Activated naive CD8-positive, alpha-beta T cell treated with anti-CD3 and anti-CD28 coated beads for 36 hours (primary cell): Measurements from ENCODE around the gene MTX2. TPM values are rescaled to one million over a fixed set of nuclear protein-coding genes. Genes with fewer than 3 reads are reported as not detected.
A peak's percentile ranks its signal among the peaks of the same experiment; 100 is the strongest.

Experiments used
- DNase-seq: peaks from one replicate; pipeline ENCODE4 v3.0.0; 2021
- H3K27ac Mint-ChIP-seq: one replicate; pipeline ENCODE4 v1.8.0; 2022; ENCODE audit warnings: mild to moderate bottlenecking, moderate library complexity, mixed read lengths
- H3K27me3 Mint-ChIP-seq: one replicate; pipeline ENCODE4 v1.8.0; 2022; ENCODE audit warnings: mild to moderate bottlenecking, mixed read lengths
- H3K36me3 Mint-ChIP-seq: one replicate; pipeline ENCODE4 v1.8.0; 2021; ENCODE audit warnings: mild to moderate bottlenecking, mixed read lengths
- H3K4me1 Mint-ChIP-seq: one replicate; pipeline ENCODE4 v1.8.0; 2021; ENCODE audit warnings: mixed read lengths
- H3K4me3 Mint-ChIP-seq: one replicate; pipeline ENCODE4 v1.8.0; 2022; ENCODE audit warnings: mild to moderate bottlenecking, moderate library complexity, mixed read lengths
- H3K9me3 Mint-ChIP-seq: one replicate; pipeline ENCODE4 v1.8.0; 2022; ENCODE audit warnings: mixed read lengths
- total RNA-seq, 2 experiments: library from RNA; stranded (reverse); gene quantifications; one replicate each; pipeline ENCODE4 v1.2.3, GENCODE V29; 2021

MTX2 gene
- total RNA-seq: 10 to 100 TPM; 28.8 to 30.0 TPM

DNA sequence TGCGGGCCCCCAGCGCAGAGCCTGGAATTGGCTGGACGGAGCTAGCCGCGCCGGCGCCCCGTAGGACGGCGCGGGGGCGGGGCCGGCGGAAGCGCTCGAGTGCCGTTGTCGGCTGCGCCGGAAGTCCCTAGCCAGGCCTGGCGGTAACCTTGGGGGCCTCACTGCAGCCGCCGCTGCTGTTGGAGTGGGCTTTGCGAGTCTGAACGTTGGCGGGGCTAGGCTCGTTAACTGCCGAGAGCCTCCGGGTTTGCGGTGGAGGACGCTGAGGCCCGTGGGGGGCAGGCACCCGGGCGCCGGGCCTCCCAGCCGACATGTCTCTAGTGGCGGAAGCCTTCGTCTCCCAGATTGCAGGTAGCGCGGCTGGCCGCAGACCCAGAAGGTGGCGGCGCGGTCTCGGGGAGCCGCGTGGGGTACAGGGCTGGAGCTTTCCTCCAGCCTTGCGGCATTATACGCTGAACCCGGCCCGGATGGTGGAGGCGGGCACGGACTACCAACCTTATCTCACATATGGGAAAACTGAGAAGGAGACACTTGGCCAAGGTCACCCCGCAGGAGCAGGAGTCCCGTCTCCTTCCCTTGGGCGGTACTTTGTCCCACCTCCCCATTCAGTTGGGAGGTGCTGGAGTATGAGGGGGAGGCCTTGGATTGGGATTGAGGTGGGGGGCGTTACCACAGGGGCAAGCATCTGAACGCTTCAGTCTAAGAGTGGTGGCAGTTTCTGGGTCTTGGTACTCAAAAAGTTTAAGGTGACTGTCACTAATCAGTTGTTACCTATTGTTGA, at the start of gene MTX2:
MTX2 (plus strand) TSS at position 124 of the 781 bp plus-strand sequence; CDS start at position 312, 188 bp downstream.
- Mint-ChIP-seq H3K4me3 (peak within 1 kb of the TSS; percentile 97), H3K4me1 (peaks cover 28% of the 10 kb centered on the region), H3K36me3 (peaks cover 11% of the 10 kb centered on the region), H3K9me3 (no peaks in the 10 kb centered on the region), H3K27ac (peak within 1 kb of the TSS; percentile 91), H3K27me3 (peaks cover 4% of the 10 kb centered on the region)
- peak; percentile 83 for DNase-seq

DNA sequence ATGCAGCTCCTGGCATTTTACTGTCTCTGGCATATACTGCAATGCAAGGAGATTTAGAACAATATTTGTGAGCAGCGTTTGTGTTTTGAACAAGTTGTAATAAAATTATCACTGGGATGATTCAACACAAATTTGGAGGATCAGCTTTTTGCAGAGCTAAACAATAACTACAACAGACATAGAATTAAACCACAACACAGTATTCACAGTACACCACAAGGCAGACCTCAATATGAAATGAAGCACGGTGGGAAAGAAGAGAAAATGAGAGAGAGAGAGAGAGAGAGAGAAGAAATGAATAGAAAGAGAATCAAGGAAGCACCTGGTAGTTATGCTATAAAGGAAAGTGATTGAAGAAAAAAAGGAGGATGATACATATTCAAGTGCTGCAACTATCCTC, 41.4 kb upstream of the MTX2 start:
- no peak for DNase-seq
- Mint-ChIP-seq H3K27me3 (peaks cover 56% of the 10 kb centered on the region), H3K4me3 (no peak overlapping the region), H3K4me1 (no peaks in the 10 kb centered on the region), H3K9me3 (no peaks in the 10 kb centered on the region), H3K27ac (no peak overlapping the region), H3K36me3 (no peaks in the 10 kb centered on the region)

DNA sequence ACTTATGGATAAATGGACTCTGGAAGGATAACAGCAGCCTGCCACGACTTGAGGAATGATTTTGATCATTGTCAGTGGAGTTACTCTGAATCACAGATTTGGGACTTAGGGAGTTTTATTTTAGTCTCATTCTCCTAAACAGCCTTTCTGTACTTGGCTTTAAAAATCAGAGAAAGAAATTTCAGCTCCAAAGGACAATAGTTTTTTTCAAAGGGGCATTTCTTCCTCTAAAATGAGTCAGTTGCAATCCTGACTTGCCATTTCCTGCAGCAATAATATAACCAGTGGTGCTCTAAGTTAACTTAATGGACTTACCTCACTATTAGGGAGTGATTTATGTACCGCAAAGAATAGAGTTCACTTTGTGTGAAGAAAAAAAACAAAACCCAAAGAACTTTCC, 35.1 kb upstream of the MTX2 start:
- no peak overlapping the region for H3K4me3 Mint-ChIP-seq
- H3K27me3 Mint-ChIP-seq: peaks cover 52% of the 10 kb centered on the region
- no peak for DNase-seq
- no peak overlapping the region for H3K27ac Mint-ChIP-seq
- H3K9me3 Mint-ChIP-seq: no peaks in the 10 kb centered on the region
- no peaks in the 10 kb centered on the region for H3K36me3 Mint-ChIP-seq
- H3K4me1 Mint-ChIP-seq: no peaks in the 10 kb centered on the region

DNA sequence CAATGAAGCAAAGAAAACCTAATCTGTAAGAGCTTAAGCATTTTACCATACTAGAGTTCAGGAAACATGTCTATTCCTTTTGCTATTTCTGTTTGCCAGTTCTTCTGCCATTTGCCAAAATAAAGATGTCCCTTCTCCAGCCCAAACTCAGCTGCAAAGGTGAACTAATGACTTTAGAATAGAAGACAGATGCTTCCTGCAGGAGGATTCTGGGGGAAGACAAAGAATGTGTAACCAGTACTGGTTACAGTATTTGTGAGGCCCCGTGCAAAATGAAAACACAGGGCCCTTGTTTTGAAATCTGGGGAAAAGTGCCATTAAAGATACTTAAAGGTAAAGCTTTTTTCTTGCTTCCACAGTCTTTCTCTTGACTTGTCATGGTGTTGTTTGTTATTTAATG, 34.3 kb upstream of the MTX2 start:
- no peaks in the 10 kb centered on the region for H3K4me1 Mint-ChIP-seq
- peaks cover 51% of the 10 kb centered on the region for H3K27me3 Mint-ChIP-seq
- DNase-seq: no peak
- H3K4me3 Mint-ChIP-seq: no peak overlapping the region
- no peak overlapping the region for H3K27ac Mint-ChIP-seq
- H3K9me3 Mint-ChIP-seq: no peaks in the 10 kb centered on the region
- H3K36me3 Mint-ChIP-seq: no peaks in the 10 kb centered on the region

DNA sequence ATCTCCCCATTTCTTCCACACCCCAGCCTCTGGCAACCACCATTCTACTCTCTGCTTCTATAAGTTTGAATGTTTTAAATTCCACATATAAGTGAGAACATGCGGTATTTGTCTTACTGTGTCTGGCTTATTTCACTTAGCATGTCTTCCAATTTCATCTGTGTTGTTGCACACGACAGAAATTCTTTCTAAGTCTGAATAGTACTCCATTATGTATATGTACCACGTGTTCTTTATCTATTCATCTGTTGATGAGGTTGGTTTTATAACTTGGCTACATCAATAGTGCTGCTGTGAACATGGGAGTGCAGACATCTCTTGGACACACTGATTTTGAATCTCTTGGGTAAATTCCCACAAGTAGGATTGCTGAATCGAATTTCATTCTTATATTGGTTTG, 31.8 kb upstream of the MTX2 start:
- Mint-ChIP-seq H3K36me3 (no peaks in the 10 kb centered on the region), H3K4me3 (no peak overlapping the region), H3K27ac (no peak overlapping the region), H3K9me3 (no peaks in the 10 kb centered on the region), H3K4me1 (no peaks in the 10 kb centered on the region), H3K27me3 (peaks cover 46% of the 10 kb centered on the region)
- no peak for DNase-seq

GRCh38 chr2:176239031-176239430, 30.2 kb upstream of the MTX2 start:
- H3K9me3 Mint-ChIP-seq: no peaks in the 10 kb centered on the region
- no peak for DNase-seq
- peaks cover 51% of the 10 kb centered on the region for H3K27me3 Mint-ChIP-seq
- no peaks in the 10 kb centered on the region for H3K36me3 Mint-ChIP-seq
- H3K4me3 Mint-ChIP-seq: no peak overlapping the region
- no peak overlapping the region for H3K27ac Mint-ChIP-seq
- no peaks in the 10 kb centered on the region for H3K4me1 Mint-ChIP-seq

DNA sequence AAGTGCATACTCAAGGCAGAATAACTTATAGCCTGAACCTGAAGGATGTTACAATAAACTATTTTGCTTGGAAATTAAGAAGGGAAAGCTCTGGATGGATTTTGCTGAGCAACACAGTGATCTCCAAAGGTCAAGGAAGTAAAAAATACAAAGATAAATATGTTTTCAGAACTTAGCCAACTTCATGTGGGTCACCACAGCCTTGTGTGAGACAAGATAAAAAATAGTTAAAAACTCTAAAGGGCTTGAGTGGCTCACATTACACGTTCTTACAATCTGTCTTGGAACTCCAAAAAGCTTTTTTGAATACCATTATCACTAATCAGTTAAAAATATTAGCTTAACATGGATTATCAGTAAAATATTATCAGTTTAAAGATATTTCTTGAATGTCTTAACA, 28.9 kb upstream of the MTX2 start:
- no peaks in the 10 kb centered on the region for H3K4me1 Mint-ChIP-seq

GRCh38 chr2:176242276-176242675, 27.0 kb upstream of the MTX2 start:
- no peak overlapping the region for H3K27ac Mint-ChIP-seq
- no peak for DNase-seq

More for the DNA sequence above, 28.9 kb upstream of the MTX2 start:
- no peaks in the 10 kb centered on the region for H3K9me3 Mint-ChIP-seq
- no peak overlapping the region for H3K27ac Mint-ChIP-seq
- DNase-seq: no peak
- no peak overlapping the region for H3K4me3 Mint-ChIP-seq
- H3K27me3 Mint-ChIP-seq: peaks cover 47% of the 10 kb centered on the region
- H3K36me3 Mint-ChIP-seq: no peaks in the 10 kb centered on the region

DNA sequence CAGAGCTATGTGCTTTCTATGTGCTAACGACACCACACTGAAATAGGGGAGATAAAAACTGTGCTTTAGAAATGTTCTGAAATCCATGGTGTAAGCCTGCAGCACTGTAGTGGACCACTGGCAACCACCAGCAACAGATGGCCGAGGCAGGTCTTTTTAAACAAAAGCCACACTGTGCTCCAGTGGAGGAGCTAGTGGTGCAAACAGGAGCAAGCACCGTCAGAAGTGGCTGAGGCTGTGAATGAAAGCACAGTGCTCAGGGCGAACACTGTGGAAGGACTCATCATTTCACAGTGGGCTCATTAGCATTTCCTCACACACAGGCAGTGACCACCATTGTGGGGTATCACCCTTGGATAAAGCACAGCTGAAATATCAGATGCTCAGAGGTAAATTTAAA, 22.9 kb upstream of the MTX2 start:
- peaks cover 10% of the 10 kb centered on the region for H3K9me3 Mint-ChIP-seq
- no peaks in the 10 kb centered on the region for H3K4me1 Mint-ChIP-seq
- no peak overlapping the region for H3K27ac Mint-ChIP-seq

More at GRCh38 chr2:176242276-176242675, 27.0 kb upstream of the MTX2 start:
- Mint-ChIP-seq H3K27me3 (peaks cover 42% of the 10 kb centered on the region), H3K4me1 (no peaks in the 10 kb centered on the region), H3K4me3 (no peak overlapping the region), H3K36me3 (no peaks in the 10 kb centered on the region), H3K9me3 (no peaks in the 10 kb centered on the region)

GRCh38 chr2:176247859-176248258, 21.4 kb upstream of the MTX2 start:
- peaks cover 39% of the 10 kb centered on the region for H3K27me3 Mint-ChIP-seq
- H3K36me3 Mint-ChIP-seq: no peaks in the 10 kb centered on the region
- H3K9me3 Mint-ChIP-seq: peaks cover 10% of the 10 kb centered on the region
- no peaks in the 10 kb centered on the region for H3K4me1 Mint-ChIP-seq
- DNase-seq: no peak
- H3K4me3 Mint-ChIP-seq: no peak overlapping the region
- no peak overlapping the region for H3K27ac Mint-ChIP-seq

More for the DNA sequence above, 22.9 kb upstream of the MTX2 start:
- DNase-seq: no peak
- no peak overlapping the region for H3K4me3 Mint-ChIP-seq
- H3K27me3 Mint-ChIP-seq: peaks cover 37% of the 10 kb centered on the region
- no peaks in the 10 kb centered on the region for H3K36me3 Mint-ChIP-seq

- Mint-ChIP-seq H3K9me3 (peaks cover 12% of the 10 kb centered on the region), H3K27ac (no peak overlapping the region), H3K36me3 (peaks cover 2% of the 10 kb centered on the region), H3K4me3 (no peak overlapping the region), H3K27me3 (peaks cover 43% of the 10 kb centered on the region), H3K4me1 (no peaks in the 10 kb centered on the region)
- no peak for DNase-seq
These were observed 17.3 kb upstream of the MTX2 start for GRCh38 chr2:176251928-176252327.

DNA sequence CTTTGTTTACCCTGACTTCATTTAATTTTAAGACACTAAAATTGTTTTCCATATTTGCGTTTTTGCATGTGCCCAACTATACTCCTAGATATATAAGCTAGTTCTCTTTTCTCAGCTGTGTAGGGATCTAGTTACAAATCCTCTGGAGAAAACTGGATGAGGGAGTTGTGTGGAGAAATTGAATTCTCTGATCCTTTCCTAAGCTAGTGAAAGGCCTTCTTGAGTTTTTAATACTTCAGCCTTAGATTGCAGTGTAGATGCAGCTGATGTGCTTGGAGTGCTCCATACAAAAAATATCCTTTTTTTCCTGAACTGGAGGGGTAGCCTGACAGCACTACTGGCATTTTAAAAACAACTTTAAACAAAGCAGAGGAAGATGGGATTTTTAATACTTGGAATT, 8.6 kb upstream of the MTX2 start:
- H3K9me3 Mint-ChIP-seq: no peaks in the 10 kb centered on the region
- H3K4me3 Mint-ChIP-seq: no peak overlapping the region
- no peak overlapping the region for H3K27ac Mint-ChIP-seq
- peaks cover 14% of the 10 kb centered on the region for H3K27me3 Mint-ChIP-seq
- DNase-seq: no peak
- no peaks in the 10 kb centered on the region for H3K36me3 Mint-ChIP-seq
- H3K4me1 Mint-ChIP-seq: no peaks in the 10 kb centered on the region

- H3K27ac Mint-ChIP-seq: no peak overlapping the region
- no peak overlapping the region for H3K4me3 Mint-ChIP-seq
- H3K27me3 Mint-ChIP-seq: peaks cover 14% of the 10 kb centered on the region
- no peak for DNase-seq
- H3K4me1 Mint-ChIP-seq: no peaks in the 10 kb centered on the region
- no peaks in the 10 kb centered on the region for H3K36me3 Mint-ChIP-seq
- no peaks in the 10 kb centered on the region for H3K9me3 Mint-ChIP-seq
These were observed 8.1 kb upstream of the MTX2 start for GRCh38 chr2:176261136-176261535.

DNA sequence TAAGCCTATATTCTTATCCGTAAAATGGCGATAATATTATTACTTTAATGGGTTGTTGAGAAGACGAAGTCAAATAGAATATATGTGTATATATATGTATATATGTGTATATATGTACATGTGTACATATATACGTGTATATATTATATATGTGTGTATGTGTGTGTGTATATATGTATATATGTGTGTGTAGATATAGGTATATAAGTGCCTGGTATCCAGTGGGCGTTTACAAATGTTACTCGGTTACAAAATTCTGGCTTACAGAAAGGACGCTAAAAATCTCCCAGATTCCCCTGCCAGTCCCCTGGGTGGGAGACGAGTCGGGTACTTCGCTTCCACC, 295 bp upstream of the MTX2 start:
- H3K4me3 Mint-ChIP-seq: peak overlapping the region; percentile 97
- H3K27me3 Mint-ChIP-seq: peaks cover 4% of the 10 kb centered on the region
- no peak for DNase-seq
- peaks cover 11% of the 10 kb centered on the region for H3K36me3 Mint-ChIP-seq
- H3K4me1 Mint-ChIP-seq: peaks cover 23% of the 10 kb centered on the region
- H3K27ac Mint-ChIP-seq: peak overlapping the region; percentile 91
- H3K9me3 Mint-ChIP-seq: no peaks in the 10 kb centered on the region

GRCh38 chr2:176270100-176270750, 983 bp downstream of the MTX2 start:
- peaks cover 11% of the 10 kb centered on the region for H3K36me3 Mint-ChIP-seq
- H3K27ac Mint-ChIP-seq: peak overlapping the region; percentile 91
- H3K4me1 Mint-ChIP-seq: peaks cover 29% of the 10 kb centered on the region
- no peaks in the 10 kb centered on the region for H3K9me3 Mint-ChIP-seq
- H3K4me3 Mint-ChIP-seq: peak overlapping the region; percentile 97
- H3K27me3 Mint-ChIP-seq: peaks cover 3% of the 10 kb centered on the region
- no peak for DNase-seq
